GM20000 (cell line): ENCODE measurements around the gene POLR1B.
"Not testable (repeated sequence)": the region's sequence is repeated elsewhere in the genome, so short reads cannot be mapped to it uniquely, and the experiment has no call there.

Experiments used
- DNase-seq: peaks from one replicate; pipeline ENCODE4 v3.0.0; 2012; ENCODE audit warnings: low spot score
- TF ChIP-seq, protein P1 (sequence below): IDR thresholded peaks from 2 replicates; pipeline ENCODE4 v1.5.1; 2012; ENCODE audit warnings: mild to moderate bottlenecking, control low read depth; ENCODE audit errors: extremely low read depth, missing control alignments

Gene POLR1B

DNA sequence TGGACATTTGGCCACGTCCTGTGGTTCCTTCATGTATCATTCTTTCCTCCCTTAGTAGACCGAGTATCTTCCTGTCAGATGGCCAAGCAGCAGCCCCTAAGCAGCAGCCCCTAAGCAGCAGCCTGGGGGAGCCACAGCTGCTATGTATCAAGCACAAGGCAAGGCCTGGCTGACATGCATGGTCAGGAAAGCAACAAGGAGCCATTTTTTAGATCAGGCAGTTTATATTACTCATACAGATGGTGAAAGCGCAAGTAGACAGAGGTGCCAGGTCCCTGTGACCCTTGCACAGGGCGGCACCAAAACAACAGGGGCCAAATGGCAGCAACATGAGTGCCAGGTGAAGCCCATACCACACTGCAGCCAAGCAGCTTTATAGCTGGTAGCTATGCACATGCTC, 64.3 kb downstream of the POLR1B start:
- TF ChIP-seq, protein P1, sequence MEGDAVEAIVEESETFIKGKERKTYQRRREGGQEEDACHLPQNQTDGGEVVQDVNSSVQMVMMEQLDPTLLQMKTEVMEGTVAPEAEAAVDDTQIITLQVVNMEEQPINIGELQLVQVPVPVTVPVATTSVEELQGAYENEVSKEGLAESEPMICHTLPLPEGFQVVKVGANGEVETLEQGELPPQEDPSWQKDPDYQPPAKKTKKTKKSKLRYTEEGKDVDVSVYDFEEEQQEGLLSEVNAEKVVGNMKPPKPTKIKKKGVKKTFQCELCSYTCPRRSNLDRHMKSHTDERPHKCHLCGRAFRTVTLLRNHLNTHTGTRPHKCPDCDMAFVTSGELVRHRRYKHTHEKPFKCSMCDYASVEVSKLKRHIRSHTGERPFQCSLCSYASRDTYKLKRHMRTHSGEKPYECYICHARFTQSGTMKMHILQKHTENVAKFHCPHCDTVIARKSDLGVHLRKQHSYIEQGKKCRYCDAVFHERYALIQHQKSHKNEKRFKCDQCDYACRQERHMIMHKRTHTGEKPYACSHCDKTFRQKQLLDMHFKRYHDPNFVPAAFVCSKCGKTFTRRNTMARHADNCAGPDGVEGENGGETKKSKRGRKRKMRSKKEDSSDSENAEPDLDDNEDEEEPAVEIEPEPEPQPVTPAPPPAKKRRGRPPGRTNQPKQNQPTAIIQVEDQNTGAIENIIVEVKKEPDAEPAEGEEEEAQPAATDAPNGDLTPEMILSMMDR: no peak
- no peak for DNase-seq

DNA sequence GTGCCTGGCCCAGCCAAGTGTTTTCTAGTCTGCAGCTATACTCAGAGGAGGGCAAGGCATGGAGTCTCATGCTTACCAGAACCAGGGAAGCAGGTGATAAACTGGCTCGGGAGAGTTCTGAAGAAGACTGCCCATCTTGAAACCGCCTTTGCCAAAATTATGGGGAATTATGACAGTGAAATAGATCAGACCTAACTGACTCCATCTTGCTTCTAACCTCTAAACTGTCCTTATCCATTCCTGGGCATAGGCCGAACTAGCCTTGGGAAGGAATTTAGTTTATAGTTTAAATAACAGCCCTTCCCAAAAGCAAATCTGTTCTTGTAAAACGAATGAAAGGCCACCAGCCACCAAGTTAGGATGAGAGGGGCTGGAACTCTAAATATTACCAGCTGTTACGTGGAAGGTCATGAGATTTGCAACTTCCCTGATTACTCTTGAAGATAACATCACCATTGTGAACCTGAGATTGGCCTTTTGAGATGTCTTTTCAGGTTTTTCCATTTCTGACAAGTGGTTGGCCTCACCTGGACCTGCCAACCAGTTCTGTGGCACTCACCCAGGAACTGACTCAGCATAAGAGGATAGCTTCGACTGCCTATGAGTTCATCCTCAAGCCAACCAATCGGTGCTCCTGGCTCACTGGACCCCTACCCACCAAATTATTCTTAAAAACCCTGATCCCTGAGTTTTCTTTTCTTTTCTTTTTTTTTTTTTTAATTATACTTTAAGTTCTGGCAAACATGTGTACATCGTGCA, 65.6 kb downstream of the POLR1B start:
- TF ChIP-seq, protein P1: no peak
- DNase-seq: no peak

DNA sequence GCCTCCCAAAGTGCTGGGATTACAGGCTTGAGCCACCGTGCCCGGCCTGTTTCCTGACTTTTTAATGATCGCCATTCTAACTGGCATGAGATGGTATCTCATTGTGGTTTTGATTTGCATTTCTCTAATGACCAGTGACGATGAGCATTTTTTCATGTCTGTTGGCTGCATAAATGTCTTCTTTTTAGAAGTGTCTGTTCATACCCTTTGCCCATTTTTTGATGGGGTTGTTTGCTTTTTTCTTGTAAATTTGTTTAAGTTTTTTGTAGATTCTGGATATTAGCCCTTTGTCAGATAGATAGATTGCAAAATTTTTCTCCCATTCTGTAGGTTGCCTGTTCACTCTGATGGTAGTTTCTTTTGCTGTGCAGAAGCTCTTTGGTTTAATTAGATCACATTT, 67.1 kb downstream of the POLR1B start:
- DNase-seq: not testable (repeated sequence)

DNA sequence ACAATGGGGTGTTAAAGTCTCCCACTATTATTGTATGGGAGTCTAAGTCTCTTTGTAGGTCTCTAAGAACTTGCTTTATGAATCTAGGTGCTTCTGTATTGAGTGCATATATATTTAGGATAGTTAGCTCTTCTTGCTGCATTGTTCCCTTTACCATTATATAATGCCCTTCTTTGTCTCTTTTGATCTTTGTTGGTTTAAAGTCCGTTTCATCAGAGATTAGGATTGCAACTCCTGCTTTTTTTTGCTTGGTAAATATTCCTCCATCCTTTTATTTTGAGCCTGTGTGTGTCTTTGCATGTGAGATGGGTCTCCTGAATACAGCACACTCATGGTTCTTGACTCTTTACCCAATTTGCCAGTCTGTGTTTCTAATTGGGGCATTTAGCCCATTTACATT, 70.0 kb downstream of the POLR1B start:
- not testable (repeated sequence) for DNase-seq

DNA sequence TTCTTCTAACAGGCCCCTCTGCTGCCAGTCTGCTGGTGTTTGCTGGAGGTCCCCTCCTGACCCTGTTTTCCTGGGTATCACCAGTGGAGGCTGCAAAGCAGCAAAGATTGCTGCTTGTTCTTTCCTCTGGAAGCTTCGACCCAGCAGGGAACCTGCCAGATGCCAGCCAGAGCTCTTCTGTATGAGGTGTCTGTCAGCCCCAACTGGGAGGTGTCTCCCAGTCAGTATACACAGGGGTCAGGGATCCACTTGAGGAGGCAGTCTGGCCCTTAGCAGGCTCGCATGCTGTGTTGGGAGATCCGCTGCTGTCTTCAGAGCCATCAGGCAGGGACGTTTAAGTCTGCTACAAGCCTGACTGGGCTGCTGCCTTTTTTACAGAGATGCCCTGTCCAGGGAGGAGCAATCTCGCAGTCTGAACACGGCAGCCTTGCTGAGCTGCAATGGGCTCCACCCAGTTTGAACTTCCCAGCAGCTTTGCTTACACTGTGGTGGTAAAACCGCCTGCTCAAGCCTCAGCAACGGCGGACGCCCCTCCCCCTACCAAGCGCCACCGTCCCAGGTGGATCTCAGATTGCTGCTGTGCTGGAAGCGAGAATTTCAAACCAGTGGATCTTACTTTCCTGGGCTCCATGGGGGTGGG, 72.1 kb downstream of the POLR1B start:
- TF ChIP-seq, protein P1: no peak
- no peak for DNase-seq

DNA sequence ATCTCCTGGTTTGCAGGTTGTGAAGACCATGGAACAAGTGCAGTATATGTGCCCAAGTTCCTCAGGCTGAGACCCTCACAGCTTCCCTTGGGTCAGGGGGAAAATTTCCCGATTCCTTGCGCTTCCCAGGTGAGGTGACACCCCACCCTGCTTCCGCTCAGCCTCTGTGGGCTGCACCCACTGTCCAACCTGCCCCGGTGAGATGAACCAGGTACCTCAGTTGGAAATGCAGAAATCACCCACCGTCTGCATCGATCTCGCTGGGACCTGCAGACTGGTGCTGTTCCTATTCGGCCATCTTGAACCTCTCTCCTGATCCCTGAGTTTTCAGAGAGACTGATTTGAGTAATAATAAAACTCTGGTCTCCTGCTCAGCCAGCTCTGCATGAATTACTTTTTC, 72.8 kb downstream of the POLR1B start:
- DNase-seq: no peak
- TF ChIP-seq, protein P1: no peak

DNA sequence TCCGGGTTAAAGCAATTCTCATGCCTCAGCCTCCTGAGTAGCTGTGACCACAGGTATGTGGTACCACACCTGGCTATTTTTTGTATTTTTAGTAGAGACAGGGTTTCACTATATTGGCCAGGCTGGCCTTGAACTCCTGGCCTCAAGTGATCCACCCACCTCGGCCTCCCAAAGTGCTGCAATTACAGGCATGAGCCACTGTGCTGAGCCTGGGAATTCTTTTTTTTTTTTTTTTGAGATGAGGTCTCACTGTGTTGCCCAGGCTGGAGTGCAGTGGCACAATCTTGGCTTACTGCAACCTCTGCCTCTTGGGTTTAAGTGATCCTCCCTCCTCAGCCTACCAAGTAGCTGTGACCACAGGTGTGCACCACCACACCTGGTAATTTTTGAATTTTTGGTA, 73.5 kb downstream of the POLR1B start:
- not testable (repeated sequence) for DNase-seq

DNA sequence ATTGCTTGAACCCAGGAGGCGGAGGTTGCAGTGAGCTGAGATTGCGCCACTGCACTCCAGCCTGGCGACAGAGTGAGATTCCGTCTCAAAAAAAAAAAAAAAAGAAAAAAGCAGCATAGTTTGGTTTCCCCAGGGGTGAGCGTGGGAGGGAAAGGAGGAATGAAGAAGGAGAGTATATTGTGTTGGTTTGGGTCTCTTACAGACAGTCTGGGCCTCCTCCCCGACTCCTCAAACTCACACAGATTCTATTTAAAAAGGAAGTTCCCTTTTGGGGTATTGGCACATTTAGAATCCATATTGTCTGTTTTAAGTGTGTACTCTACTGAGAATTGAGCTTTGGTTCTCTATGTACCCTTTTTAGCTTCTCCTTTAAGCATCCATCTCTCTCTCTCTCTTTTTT, 76.1 kb downstream of the POLR1B start:
- DNase-seq: no peak
- TF ChIP-seq, protein P1: no peak
